Type B pancreatic cell (in vitro differentiated cells): Measurements from ENCODE around the gene FRMD4A. TPM values are rescaled to one million over a fixed set of nuclear protein-coding genes. Genes with fewer than 3 reads are reported as not detected.

Source experiments
- DNase-seq: peaks from one replicate; pipeline ENCODE4 v3.0.0; 2021; ENCODE audit warnings: mixed read lengths; ENCODE audit not compliant: unreplicated experiment; ENCODE audit errors: extremely low spot score
- H3K27ac Mint-ChIP-seq: 2 replicates; pipeline ENCODE4 v1.8.0; 2021; ENCODE audit warnings: mild to moderate bottlenecking, mixed read lengths
- H3K27me3 Mint-ChIP-seq: 2 replicates; pipeline ENCODE4 v1.8.0; 2021; ENCODE audit warnings: mixed read lengths
- H3K36me3 Mint-ChIP-seq: 2 replicates; pipeline ENCODE4 v1.8.0; 2021; ENCODE audit warnings: mixed read lengths
- H3K4me1 Mint-ChIP-seq: one replicate; pipeline ENCODE4 v1.8.0; 2021; ENCODE audit warnings: mixed read lengths; ENCODE audit not compliant: unreplicated experiment
- H3K4me3 Mint-ChIP-seq: 2 replicates; pipeline ENCODE4 v1.8.0; 2021; ENCODE audit warnings: mild to moderate bottlenecking, mixed read lengths
- H3K9me3 Mint-ChIP-seq: 2 replicates; pipeline ENCODE4 v1.8.0; 2021; ENCODE audit warnings: mixed read lengths
- total RNA-seq: library from RNA; stranded (reverse); gene quantifications from 2 replicates; pipeline ENCODE4 v1.2.1, GENCODE V29; 2021; ENCODE audit warnings: low replicate concordance
- TF ChIP-seq, protein P1 (sequence below): fragments of 200-600 bp; sonication (generic); conservative IDR thresholded peaks from 2 replicates; pipeline ENCODE4 v1.5.0; 2021; ENCODE audit warnings: antibody characterized with exemption, mild to moderate bottlenecking

FRMD4A gene
- total RNA-seq, 1 donor from 2014 or later: 88.9 TPM

DNA sequence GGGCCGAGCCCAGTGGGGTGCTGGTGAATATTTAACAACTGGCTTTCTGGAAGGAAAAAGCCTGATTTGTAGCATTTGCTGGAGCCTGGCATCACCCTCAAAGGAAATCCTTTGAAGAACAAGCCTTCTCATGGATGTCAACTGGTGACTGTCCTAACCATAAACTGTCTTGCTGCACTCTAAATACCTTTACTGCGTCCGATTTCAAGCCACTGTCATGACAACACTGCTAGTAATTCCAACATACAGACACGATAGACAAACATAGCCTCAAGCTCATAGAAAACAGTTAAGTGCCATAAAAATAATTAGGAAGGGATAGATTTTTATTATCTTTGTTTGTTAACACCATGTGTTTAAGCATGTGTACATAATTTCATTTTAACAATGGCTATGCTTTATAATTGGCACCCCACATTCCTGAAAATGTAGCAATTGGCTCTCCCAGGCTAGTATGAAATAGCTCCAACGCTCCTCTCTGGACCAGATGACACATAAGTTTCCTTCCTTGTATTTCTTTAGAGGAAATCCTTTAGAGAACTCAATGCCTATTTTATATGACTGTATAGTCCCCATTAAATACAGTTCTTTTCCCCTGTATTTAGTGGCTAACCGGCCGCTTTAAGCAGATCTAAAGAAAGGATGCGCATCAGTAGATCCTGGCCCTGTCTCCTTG lies 470.6 kb downstream of the FRMD4A start:
- H3K27ac Mint-ChIP-seq: no peak overlapping the region
- no peak for DNase-seq
- H3K27me3 Mint-ChIP-seq: peaks cover 3% of the 10 kb centered on the region
- TF ChIP-seq, protein P1, sequence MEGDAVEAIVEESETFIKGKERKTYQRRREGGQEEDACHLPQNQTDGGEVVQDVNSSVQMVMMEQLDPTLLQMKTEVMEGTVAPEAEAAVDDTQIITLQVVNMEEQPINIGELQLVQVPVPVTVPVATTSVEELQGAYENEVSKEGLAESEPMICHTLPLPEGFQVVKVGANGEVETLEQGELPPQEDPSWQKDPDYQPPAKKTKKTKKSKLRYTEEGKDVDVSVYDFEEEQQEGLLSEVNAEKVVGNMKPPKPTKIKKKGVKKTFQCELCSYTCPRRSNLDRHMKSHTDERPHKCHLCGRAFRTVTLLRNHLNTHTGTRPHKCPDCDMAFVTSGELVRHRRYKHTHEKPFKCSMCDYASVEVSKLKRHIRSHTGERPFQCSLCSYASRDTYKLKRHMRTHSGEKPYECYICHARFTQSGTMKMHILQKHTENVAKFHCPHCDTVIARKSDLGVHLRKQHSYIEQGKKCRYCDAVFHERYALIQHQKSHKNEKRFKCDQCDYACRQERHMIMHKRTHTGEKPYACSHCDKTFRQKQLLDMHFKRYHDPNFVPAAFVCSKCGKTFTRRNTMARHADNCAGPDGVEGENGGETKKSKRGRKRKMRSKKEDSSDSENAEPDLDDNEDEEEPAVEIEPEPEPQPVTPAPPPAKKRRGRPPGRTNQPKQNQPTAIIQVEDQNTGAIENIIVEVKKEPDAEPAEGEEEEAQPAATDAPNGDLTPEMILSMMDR: no peak
- no peak overlapping the region for H3K4me3 Mint-ChIP-seq
- H3K4me1 Mint-ChIP-seq: peaks cover 15% of the 10 kb centered on the region
- no peaks in the 10 kb centered on the region for H3K9me3 Mint-ChIP-seq
- peaks cover 10% of the 10 kb centered on the region for H3K36me3 Mint-ChIP-seq

DNA sequence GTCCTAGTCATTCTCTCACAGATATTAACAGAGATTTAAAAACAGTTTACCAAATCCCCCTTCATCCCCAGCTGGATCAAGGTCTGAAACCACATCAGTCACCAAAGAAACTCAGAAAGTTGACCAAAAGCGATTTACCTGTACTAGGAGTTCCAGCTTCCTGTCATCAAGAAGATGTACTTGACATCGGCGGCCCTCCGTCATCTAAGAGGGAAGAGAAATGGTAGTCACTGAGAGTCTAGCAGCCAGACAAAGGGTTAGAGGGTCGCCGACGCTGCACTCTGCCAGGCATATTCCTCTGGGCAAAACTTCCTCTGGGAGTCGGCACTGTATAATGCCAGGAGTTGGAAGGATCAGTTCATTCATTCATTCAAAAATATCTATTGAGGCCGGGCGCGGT lies 472.0 kb downstream of the FRMD4A start:
- no peak for DNase-seq
- TF ChIP-seq, protein P1: no peak
- Mint-ChIP-seq H3K36me3 (peaks cover 10% of the 10 kb centered on the region), H3K27me3 (peaks cover 3% of the 10 kb centered on the region), H3K27ac (no peak overlapping the region), H3K4me3 (no peak overlapping the region), H3K9me3 (no peaks in the 10 kb centered on the region), H3K4me1 (peaks cover 15% of the 10 kb centered on the region)

DNA sequence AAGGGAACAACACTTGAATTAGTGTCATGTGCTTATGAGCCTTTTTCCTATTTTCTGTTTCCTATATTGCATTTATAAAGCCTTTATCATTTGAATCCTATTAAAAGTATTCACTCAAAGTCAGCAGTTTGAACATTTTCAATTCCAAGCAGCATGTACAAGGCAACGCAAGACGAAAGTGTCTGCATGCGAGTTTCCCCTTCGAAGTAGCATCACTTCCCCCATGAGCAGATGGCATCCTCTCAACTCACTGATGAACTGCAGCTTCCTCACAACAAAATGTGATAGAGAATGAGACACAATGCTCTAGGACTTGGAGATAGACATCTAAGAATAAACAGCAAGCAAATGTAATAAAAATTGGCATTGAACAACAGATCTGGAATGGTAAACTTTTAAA lies 473.3 kb downstream of the FRMD4A start:
- Mint-ChIP-seq H3K36me3 (peaks cover 10% of the 10 kb centered on the region), H3K27ac (no peak overlapping the region)
- TF ChIP-seq, protein P1: no peak

DNA sequence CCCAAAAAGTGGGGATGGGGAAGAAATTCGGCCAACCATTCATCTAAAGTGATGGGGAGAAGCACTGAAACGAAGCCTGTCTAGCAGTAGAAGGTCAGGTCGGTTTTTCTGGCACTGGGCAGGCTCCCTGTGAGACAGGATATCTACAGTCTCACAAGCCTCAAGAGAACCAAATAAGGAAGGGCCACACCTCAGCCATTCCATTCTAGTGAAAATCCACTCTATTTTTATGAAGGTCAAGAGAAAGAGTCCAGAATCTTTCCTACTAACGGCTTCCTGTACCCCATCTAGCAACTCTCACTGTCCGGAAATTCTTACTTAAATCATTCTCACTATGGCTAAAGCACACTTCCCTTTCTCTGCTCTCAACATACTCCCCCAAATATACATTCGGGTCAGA lies 476.9 kb downstream of the FRMD4A start:
- no peak overlapping the region for H3K4me3 Mint-ChIP-seq
- peaks cover 3% of the 10 kb centered on the region for H3K4me1 Mint-ChIP-seq
- TF ChIP-seq, protein P1: no peak
- no peaks in the 10 kb centered on the region for H3K27me3 Mint-ChIP-seq
- DNase-seq: no peak
- H3K27ac Mint-ChIP-seq: no peak overlapping the region
- H3K36me3 Mint-ChIP-seq: peaks cover 10% of the 10 kb centered on the region
- H3K9me3 Mint-ChIP-seq: no peaks in the 10 kb centered on the region

More for the DNA sequence above, 473.3 kb downstream of the FRMD4A start:
- DNase-seq: no peak
- Mint-ChIP-seq H3K4me3 (no peak overlapping the region), H3K27me3 (peaks cover 2% of the 10 kb centered on the region), H3K9me3 (no peaks in the 10 kb centered on the region), H3K4me1 (peaks cover 13% of the 10 kb centered on the region)

DNA sequence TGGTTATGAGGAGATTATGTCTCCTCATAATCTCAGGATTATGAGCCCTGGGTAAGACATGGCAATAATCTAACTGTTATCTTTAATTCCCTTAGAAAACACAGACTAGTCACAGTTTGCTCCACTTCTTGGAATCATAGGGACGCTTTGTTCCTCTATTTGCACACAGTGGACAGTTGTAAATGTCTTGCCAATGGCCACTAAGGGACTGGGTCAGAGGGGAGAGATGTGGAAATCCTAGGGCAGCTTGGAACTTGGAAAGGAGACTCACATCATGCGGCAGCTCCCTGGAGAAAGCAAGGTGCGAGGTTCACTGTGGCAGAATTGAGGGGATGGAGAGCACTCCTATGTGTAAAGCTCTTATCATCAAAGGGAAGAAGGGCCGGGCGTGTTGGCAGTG lies 477.9 kb downstream of the FRMD4A start:
- Mint-ChIP-seq H3K27ac (no peak overlapping the region), H3K36me3 (peaks cover 10% of the 10 kb centered on the region), H3K9me3 (no peaks in the 10 kb centered on the region), H3K4me1 (peaks cover 9% of the 10 kb centered on the region), H3K27me3 (no peaks in the 10 kb centered on the region), H3K4me3 (no peak overlapping the region)
- DNase-seq: no peak
- TF ChIP-seq, protein P1: no peak
